Measurements from ENCODE around the gene TMEM185B. TPM values are rescaled to one million over a fixed set of nuclear protein-coding genes. Genes with fewer than 3 reads are reported as not detected.

TMEM185B gene
- total and polyA plus RNA-seq, 2 donors (not counting 3 experiments of a cell fraction or from before 2014, with no cell fraction given) = 29.9 to 31.8 TPM

DNA sequence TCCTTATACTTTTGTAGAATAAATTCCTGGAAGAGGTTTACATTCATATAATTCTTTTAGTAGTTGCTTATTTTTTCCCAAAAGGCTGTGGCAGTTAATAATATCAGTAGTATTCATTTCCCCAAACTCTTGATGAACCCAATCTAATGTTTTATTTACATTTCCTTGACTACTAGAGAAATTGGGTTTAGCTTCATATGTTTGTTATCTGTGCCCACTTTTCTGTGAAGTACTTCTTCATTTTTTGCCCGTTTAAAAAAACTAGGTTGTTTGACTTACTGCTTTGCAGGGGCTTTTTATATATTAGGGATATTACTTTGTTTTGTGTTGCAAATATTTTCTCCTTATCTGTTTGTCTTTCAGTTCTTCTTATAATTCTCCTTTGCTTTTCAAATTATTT, 46.6 kb upstream of the TMEM185B start:
- Histone ChIP-seq H3K9me3 (replicated peaks; ENCODE audit: control insufficient read depth, insufficient read depth, low read length) (no peaks in the 10 kb centered on the region), H3K4me2 (ENCODE audit: insufficient read depth, low read length) (peak overlapping the region; percentile 13), H3K9me1 (replicated peaks; ENCODE audit: control insufficient read depth, extremely low read depth, insufficient read depth, low read length) (no peaks in the 10 kb centered on the region), H3K79me2 (ENCODE audit: control insufficient read depth, insufficient read depth, low read length) (peaks cover 90% of the 10 kb centered on the region), H3K27me3 (ENCODE audit: control insufficient read depth in 2 of 2, insufficient read depth in 2 of 2, low read length in 2 of 2) (no peaks in the 10 kb centered on the region), H3K36me3 (ENCODE audit: control insufficient read depth in 2 of 2, extremely low read depth in 1 of 2, insufficient read depth in 2 of 2, low read length in 2 of 2) (no peaks in the 10 kb centered on the region), H2AFZ (ENCODE audit: low read depth, low read length) (no peak overlapping the region), H3K4me1 (ENCODE audit: control insufficient read depth, extremely low read depth, insufficient read depth, low read length) (peaks cover 31% of the 10 kb centered on the region), H3K27ac (ENCODE audit: insufficient read depth, low read depth, low read length) (no peak overlapping the region), H3K9ac (replicated peaks; ENCODE audit: extremely low read depth, insufficient read depth, low read length) (no peak overlapping the region), H3K4me3 (replicated peaks in 1 of 3; ENCODE audit: insufficient read depth in 1 of 3, low read depth in 1 of 3, low read length in 3 of 3) (no peak overlapping the region), H4K20me1 (replicated peaks; ENCODE audit: control insufficient read depth, extremely low read depth, insufficient read depth, low read length) (peaks cover 4% of the 10 kb centered on the region)
- TF ChIP-seq MYC (IDR thresholded peaks at IDR 0.05; ENCODE audit: low read depth, low read length) (no peak), POLR2AphosphoS5 (IDR thresholded peaks at IDR 0.05; ENCODE audit: insufficient read depth, low read depth, low read length) (no peak), JUN (IDR thresholded peaks at IDR 0.05; ENCODE audit: borderline replicate concordance, insufficient read depth, insufficient read length, low read depth) (no peak), GATA2 (IDR thresholded peaks at IDR 0.05; ENCODE audit: insufficient read depth, insufficient read length, low read depth, low read length) (no peak), FOS (IDR thresholded peaks at IDR 0.05; ENCODE audit: borderline replicate concordance, insufficient read depth, low read length) (no peak), POLR2A (IDR thresholded peaks at IDR 0.05; ENCODE audit: low read depth, low read length) (no peak), EZH2 (IDR thresholded peaks at IDR 0.05; ENCODE audit: borderline replicate concordance, low read depth, low read length, severe bottlenecking) (no peak)
- TF ChIP-seq, protein P1, sequence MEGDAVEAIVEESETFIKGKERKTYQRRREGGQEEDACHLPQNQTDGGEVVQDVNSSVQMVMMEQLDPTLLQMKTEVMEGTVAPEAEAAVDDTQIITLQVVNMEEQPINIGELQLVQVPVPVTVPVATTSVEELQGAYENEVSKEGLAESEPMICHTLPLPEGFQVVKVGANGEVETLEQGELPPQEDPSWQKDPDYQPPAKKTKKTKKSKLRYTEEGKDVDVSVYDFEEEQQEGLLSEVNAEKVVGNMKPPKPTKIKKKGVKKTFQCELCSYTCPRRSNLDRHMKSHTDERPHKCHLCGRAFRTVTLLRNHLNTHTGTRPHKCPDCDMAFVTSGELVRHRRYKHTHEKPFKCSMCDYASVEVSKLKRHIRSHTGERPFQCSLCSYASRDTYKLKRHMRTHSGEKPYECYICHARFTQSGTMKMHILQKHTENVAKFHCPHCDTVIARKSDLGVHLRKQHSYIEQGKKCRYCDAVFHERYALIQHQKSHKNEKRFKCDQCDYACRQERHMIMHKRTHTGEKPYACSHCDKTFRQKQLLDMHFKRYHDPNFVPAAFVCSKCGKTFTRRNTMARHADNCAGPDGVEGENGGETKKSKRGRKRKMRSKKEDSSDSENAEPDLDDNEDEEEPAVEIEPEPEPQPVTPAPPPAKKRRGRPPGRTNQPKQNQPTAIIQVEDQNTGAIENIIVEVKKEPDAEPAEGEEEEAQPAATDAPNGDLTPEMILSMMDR (IDR thresholded peaks at IDR 0.05; ENCODE audit: extremely low read depth in 1 of 2, insufficient read depth in 1 of 2, low read depth in 1 of 2, low read length in 2 of 2) = no peak
- TF ChIP-seq, protein P2, sequence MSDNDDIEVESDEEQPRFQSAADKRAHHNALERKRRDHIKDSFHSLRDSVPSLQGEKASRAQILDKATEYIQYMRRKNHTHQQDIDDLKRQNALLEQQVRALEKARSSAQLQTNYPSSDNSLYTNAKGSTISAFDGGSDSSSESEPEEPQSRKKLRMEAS (IDR thresholded peaks at IDR 0.05; ENCODE audit: insufficient read depth, insufficient read length) = no peak
- POLR2A ChIA-PET = no interaction called here
- dilution Hi-C loops (cut with MboI; ENCODE audit: extremely low pct_ligation_motif_present, low sequenced_read_pairs) = no loop called here
- no TSS peak for BruUV-seq (replicated peaks)
- DNase-seq (ENCODE audit: low read depth, low spot score) (no peak), FAIRE-seq (no peak)
- intact Hi-C loops (cut with micrococcal nuclease) = loop anchor here (5.0 kb wide), 1 partner anchor 48 kb away; the partner anchor contains the start of gene TMEM185B
- CTCF ChIA-PET = interaction anchor here (1.3 to 1.9 kb wide), 3 partner anchors 9 to 30 kb away, joined by 4 to 10 read pairs (median 5); no protein-coding TSS in a partner anchor
